ENCODE results near the gene BCDIN3D. TPM values are rescaled to one million over a fixed set of nuclear protein-coding genes. Genes with fewer than 3 reads are reported as not detected.

BCDIN3D gene
- total RNA-seq, 1 experiment from 2014 or later: 6.2 TPM

GRCh38 chr12:49807991-49808580, 34.8 kb downstream of the BCDIN3D start:
- no peak for TF ChIP-seq CTCF (IDR thresholded peaks at IDR 0.05; ENCODE audit: unreplicated experiment)
- no peaks in the 10 kb centered on the region for H3K4me1 Mint-ChIP-seq (ENCODE audit: insufficient read depth, unreplicated experiment)
- H3K27ac Mint-ChIP-seq (ENCODE audit: low read depth, unreplicated experiment): no peak overlapping the region
- no TSS peak for BruUV-seq (replicated peaks)
- peaks cover 41% of the 10 kb centered on the region for H3K36me3 Mint-ChIP-seq (ENCODE audit: insufficient read depth, unreplicated experiment)
- DNase-seq (ENCODE audit: unreplicated experiment): no peak
- H3K4me3 Mint-ChIP-seq (ENCODE audit: unreplicated experiment): no peak overlapping the region
- POLR2A ChIA-PET: no interaction called here
- intact Hi-C loops (cut with micrococcal nuclease): no loop called here
- no peaks in the 10 kb centered on the region for H3K27me3 Mint-ChIP-seq (ENCODE audit: insufficient read depth, unreplicated experiment)
- CTCF ChIA-PET: interaction anchor here (0.7 to 1.2 kb wide), 2 partner anchors 262 to 267 kb away, joined by 3 to 4 read pairs; no protein-coding TSS in a partner anchor
- no peaks in the 10 kb centered on the region for H3K9me3 Mint-ChIP-seq (ENCODE audit: unreplicated experiment)

- POLR2A ChIA-PET: no interaction called here
- Mint-ChIP-seq H3K36me3 (ENCODE audit: insufficient read depth, unreplicated experiment) (peaks cover 41% of the 10 kb centered on the region), H3K27me3 (ENCODE audit: insufficient read depth, unreplicated experiment) (no peaks in the 10 kb centered on the region), H3K9me3 (ENCODE audit: unreplicated experiment) (no peaks in the 10 kb centered on the region), H3K4me1 (ENCODE audit: insufficient read depth, unreplicated experiment) (no peaks in the 10 kb centered on the region), H3K4me3 (ENCODE audit: unreplicated experiment) (no peak overlapping the region), H3K27ac (ENCODE audit: low read depth, unreplicated experiment) (no peak overlapping the region)
- CTCF ChIA-PET: interaction anchor here (0.5 kb wide), 1 partner anchor 24 kb away, joined by 3 read pairs; no protein-coding TSS in a partner anchor
- no peak for TF ChIP-seq CTCF (IDR thresholded peaks at IDR 0.05; ENCODE audit: unreplicated experiment)
- no peak for DNase-seq (ENCODE audit: unreplicated experiment)
- intact Hi-C loops (cut with micrococcal nuclease): no loop called here
- BruUV-seq (replicated peaks): no TSS peak
These were observed 36.0 kb downstream of the BCDIN3D start for GRCh38 chr12:49806877-49807276.

- no peak overlapping the region for H3K4me3 Mint-ChIP-seq (ENCODE audit: unreplicated experiment)
- BruUV-seq (replicated peaks): no TSS peak
- no peaks in the 10 kb centered on the region for H3K9me3 Mint-ChIP-seq (ENCODE audit: unreplicated experiment)
- CTCF ChIA-PET: no interaction called here
- H3K4me1 Mint-ChIP-seq (ENCODE audit: insufficient read depth, unreplicated experiment): no peaks in the 10 kb centered on the region
- H3K36me3 Mint-ChIP-seq (ENCODE audit: insufficient read depth, unreplicated experiment): peaks cover 41% of the 10 kb centered on the region
- intact Hi-C loops (cut with micrococcal nuclease): no loop called here
- H3K27ac Mint-ChIP-seq (ENCODE audit: low read depth, unreplicated experiment): no peak overlapping the region
- POLR2A ChIA-PET: no interaction called here
- TF ChIP-seq CTCF (IDR thresholded peaks at IDR 0.05; ENCODE audit: unreplicated experiment): no peak
- H3K27me3 Mint-ChIP-seq (ENCODE audit: insufficient read depth, unreplicated experiment): no peaks in the 10 kb centered on the region
- DNase-seq (ENCODE audit: unreplicated experiment): no peak
These were observed 36.5 kb downstream of the BCDIN3D start for GRCh38 chr12:49806321-49806813.

GRCh38 chr12:49805409-49805808, 37.5 kb downstream of the BCDIN3D start:
- intact Hi-C loops (cut with micrococcal nuclease): no loop called here
- no peak overlapping the region for H3K4me3 Mint-ChIP-seq (ENCODE audit: unreplicated experiment)
- no peak for DNase-seq (ENCODE audit: unreplicated experiment)
- ChIA-PET POLR2A (no interaction called here), CTCF (interaction anchor here (0.5 to 1.1 kb wide), 4 partner anchors 8 to 212 kb away, joined by 3 read pairs; no protein-coding TSS in a partner anchor)
- BruUV-seq (replicated peaks): no TSS peak
- H3K27me3 Mint-ChIP-seq (ENCODE audit: insufficient read depth, unreplicated experiment): no peaks in the 10 kb centered on the region
- no peak overlapping the region for H3K27ac Mint-ChIP-seq (ENCODE audit: low read depth, unreplicated experiment)
- peaks cover 39% of the 10 kb centered on the region for H3K36me3 Mint-ChIP-seq (ENCODE audit: insufficient read depth, unreplicated experiment)
- H3K4me1 Mint-ChIP-seq (ENCODE audit: insufficient read depth, unreplicated experiment): no peaks in the 10 kb centered on the region
- TF ChIP-seq CTCF (IDR thresholded peaks at IDR 0.05; ENCODE audit: unreplicated experiment): no peak
- no peaks in the 10 kb centered on the region for H3K9me3 Mint-ChIP-seq (ENCODE audit: unreplicated experiment)
